NCI-H2029 treated with DMSO at 0.1 percent for 48 hours (cell line): ENCODE data around the gene ZNF521.

ENCODE experiments used
- DNase-seq: peaks from one replicate; lab custom pipeline; 2025; lab: John Stamatoyannopoulos, UW

The ZNF521 gene

GRCh38 chr18:25225151-25225550 is 126.8 kb downstream of the ZNF521 start:
- no peak for DNase-seq

GRCh38 chr18:25223899-25224886 is 127.8 kb downstream of the ZNF521 start:
- no peak for DNase-seq

- DNase-seq, result no peak
Measured at GRCh38 chr18:25223211-25223610, 128.8 kb downstream of the ZNF521 start.

GRCh38 chr18:25222648-25223047 is 129.3 kb downstream of the ZNF521 start:
- no peak for DNase-seq

- no peak for DNase-seq
Measured at GRCh38 chr18:25210622-25211021, 141.3 kb downstream of the ZNF521 start.

GRCh38 chr18:25192065-25192464 is 159.9 kb downstream of the ZNF521 start:
- no peak for DNase-seq

- DNase-seq, result no peak
Measured at GRCh38 chr18:25190472-25190871, 161.5 kb downstream of the ZNF521 start.

GRCh38 chr18:25189391-25190185 is 162.4 kb downstream of the ZNF521 start:
- no peak for DNase-seq

GRCh38 chr18:25187521-25188192 is 164.3 kb downstream of the ZNF521 start:
- DNase-seq, result no peak

GRCh38 chr18:25186871-25187270 is 165.1 kb downstream of the ZNF521 start:
- DNase-seq, result no peak

- DNase-seq, result no peak
Measured at GRCh38 chr18:25181993-25182392, 170.0 kb downstream of the ZNF521 start.

- DNase-seq, result no peak
Measured at GRCh38 chr18:25181581-25181980, 170.4 kb downstream of the ZNF521 start.

- no peak for DNase-seq
Measured at GRCh38 chr18:25180973-25181548, 170.9 kb downstream of the ZNF521 start.

GRCh38 chr18:25177631-25178030 is 174.3 kb downstream of the ZNF521 start:
- no peak for DNase-seq

- no peak for DNase-seq
Measured at GRCh38 chr18:25176518-25177042, 175.4 kb downstream of the ZNF521 start.

GRCh38 chr18:25175558-25176517 is 176.1 kb downstream of the ZNF521 start:
- no peak for DNase-seq

- no peak for DNase-seq
Measured at GRCh38 chr18:25174324-25174723, 177.6 kb downstream of the ZNF521 start.

GRCh38 chr18:25171334-25171733 is 180.6 kb downstream of the ZNF521 start:
- no peak for DNase-seq

- DNase-seq, result no peak
Measured at GRCh38 chr18:25170402-25170801, 181.6 kb downstream of the ZNF521 start.

- DNase-seq, result no peak
Measured at GRCh38 chr18:25169701-25170100, 182.3 kb downstream of the ZNF521 start.
